ENCODE results near the gene CCR6. TPM values are rescaled to one million over a fixed set of nuclear protein-coding genes. Genes with fewer than 3 reads are reported as not detected.

The CCR6 gene
- total RNA-seq, 1 experiment from 2014 or later = not detected

GRCh38 chr6:167097770-167098169, 25.1 kb upstream of the CCR6 start:
- no peaks in the 10 kb centered on the region; the same call in 1 of the 2 replicates for H3K4me1 ChIP-seq (ENCODE audit: insufficient read depth, low read length)
- no peak overlapping the region for H3K9ac ChIP-seq (ENCODE audit: extremely low read depth, insufficient read length, low read length)
- H3K23me2 ChIP-seq (ENCODE audit: insufficient read length, low read depth, low read length, poor library complexity, severe bottlenecking) = no peaks in the 10 kb centered on the region
- TF ChIP-seq CTCF (conservative IDR thresholded peaks at IDR 0.05) = no peak
- no peaks in the 10 kb centered on the region for H3K79me1 ChIP-seq (ENCODE audit: insufficient read depth, low read depth, low read length, poor library complexity, severe bottlenecking)
- Mint-ChIP-seq H3K27ac (no peak overlapping the region; a peak in 2 of 7 replicates), H3K4me1 (peaks cover 16 to 21% of the 10 kb centered on the region in 2 experiments), H3K27me3 (ENCODE audit: low read depth) (peaks cover 1% of the 10 kb centered on the region), H3K36me3 (ENCODE audit: insufficient read depth in 1 of 3, low read depth in 3 of 3) (no peaks in the 10 kb centered on the region), H3K4me3 (no peak overlapping the region), H3K9me3 (no peaks in the 10 kb centered on the region)
- H2BK120ac ChIP-seq (ENCODE audit: low read depth, low read length, poor library complexity, severe bottlenecking) = no peak overlapping the region
- H3K4me2 ChIP-seq (ENCODE audit: insufficient read depth, insufficient read length, low read length) = no peak overlapping the region
- no peak overlapping the region for H2AFZ ChIP-seq (ENCODE audit: low read length)
- WGBS (ENCODE audit: extremely low coverage, insufficient read length, low lambda C conversion rate) = no CpG with 5 or more reads among the region's 23 CpGs
- H2BK5ac ChIP-seq (ENCODE audit: insufficient read length, low read length) = no peak overlapping the region
- H3K27me3 ChIP-seq (ENCODE audit: insufficient read depth, low read length) = no peaks in the 10 kb centered on the region
- H2BK20ac ChIP-seq (ENCODE audit: low read depth, low read length, poor library complexity, severe bottlenecking) = no peak overlapping the region
- H2AK5ac ChIP-seq (ENCODE audit: insufficient read length, low read length) = no peak overlapping the region
- no peak overlapping the region for H3K18ac ChIP-seq (ENCODE audit: insufficient read length, low read depth, low read length)
- no peak overlapping the region for H3K56ac ChIP-seq (ENCODE audit: insufficient read length, low read depth, low read length)
- H3K79me2 ChIP-seq (ENCODE audit: insufficient read depth, low read length) = no peaks in the 10 kb centered on the region
- no peak overlapping the region for H3K14ac ChIP-seq (ENCODE audit: insufficient read depth, low read length)
- no peak overlapping the region for H4K91ac ChIP-seq (ENCODE audit: insufficient read length, low read depth, low read length)
- H2BK12ac ChIP-seq (ENCODE audit: insufficient read length, low read depth, low read length) = no peak overlapping the region
- no peaks in the 10 kb centered on the region for H3K9me3 ChIP-seq (ENCODE audit: control insufficient read depth, low read depth, low read length)
- H3K23ac ChIP-seq (ENCODE audit: insufficient read length, low read depth, low read length) = no peak overlapping the region
- H4K8ac ChIP-seq (replicated peaks; ENCODE audit: insufficient read length, low read depth, low read length) = no peak overlapping the region
- no peak overlapping the region for H4K5ac ChIP-seq (ENCODE audit: insufficient read length, low read depth, low read length)
- H2BK15ac ChIP-seq (ENCODE audit: low read depth, low read length) = no peak overlapping the region
- H4K20me1 ChIP-seq (ENCODE audit: control insufficient read depth, insufficient read depth, insufficient read length) = no peaks in the 10 kb centered on the region
- H3T11ph ChIP-seq (ENCODE audit: low read length) = no peak overlapping the region
- no peak overlapping the region for H3K4ac ChIP-seq (ENCODE audit: low read depth, low read length)
- no peak overlapping the region for H3K27ac ChIP-seq (ENCODE audit: insufficient read length, low read depth, low read length)
- DNase-seq = no peak
